ENCODE measurements around the gene EDARADD.

The EDARADD gene

GRCh38 chr1:236394879-236395229, 768 bp downstream of the EDARADD start:
- no peak for DNase-seq

GRCh38 chr1:236395230-236395946, 1.3 kb downstream of the EDARADD start:
- DNase-seq: no peak

GRCh38 chr1:236395947-236396664, 2.0 kb downstream of the EDARADD start:
- no peak for DNase-seq

GRCh38 chr1:236396665-236397043, 2.6 kb downstream of the EDARADD start:
- no peak for DNase-seq

- DNase-seq: no peak
Measured at GRCh38 chr1:236397173-236397759, 3.2 kb downstream of the EDARADD start.

- DNase-seq: no peak
Measured at GRCh38 chr1:236398538-236398937, 4.5 kb downstream of the EDARADD start.

- no peak for DNase-seq
Measured at GRCh38 chr1:236400061-236400603, 6.0 kb downstream of the EDARADD start.

GRCh38 chr1:236401698-236402097, 7.6 kb downstream of the EDARADD start:
- no peak for DNase-seq

GRCh38 chr1:236403905-236404696, 10.0 kb downstream of the EDARADD start:
- no peak for DNase-seq

GRCh38 chr1:236407059-236407458, 13.0 kb downstream of the EDARADD start:
- no peak for DNase-seq

- DNase-seq: no peak
Measured at GRCh38 chr1:236413688-236414087, 19.6 kb downstream of the EDARADD start.

GRCh38 chr1:236416165-236416564, 22.1 kb downstream of the EDARADD start:
- no peak for DNase-seq

- DNase-seq: no peak
Measured at GRCh38 chr1:236417336-236417735, 23.2 kb downstream of the EDARADD start.

GRCh38 chr1:236419502-236419901, 25.4 kb downstream of the EDARADD start:
- DNase-seq: no peak

- no peak for DNase-seq
Measured at GRCh38 chr1:236421022-236421421, 26.9 kb downstream of the EDARADD start.

GRCh38 chr1:236421850-236422516, 27.9 kb downstream of the EDARADD start:
- DNase-seq: no peak

- DNase-seq: no peak
Measured at GRCh38 chr1:236422517-236422876, 28.4 kb downstream of the EDARADD start.

GRCh38 chr1:236425031-236425663, 31.1 kb downstream of the EDARADD start:
- DNase-seq: no peak

- no peak for DNase-seq
Measured at GRCh38 chr1:236426215-236426614, 32.1 kb downstream of the EDARADD start.

GRCh38 chr1:236429715-236430274, 35.7 kb downstream of the EDARADD start:
- no peak for DNase-seq

- DNase-seq: no peak
Measured at GRCh38 chr1:236433819-236434315, 39.8 kb downstream of the EDARADD start.

Data from C1 segment of cervical spinal cord (tissue), 14 donors.